ENCODE measurements around the gene ATG3.

The ATG3 gene

GRCh38 chr3:112491373-112491772 is 70.4 kb downstream of the ATG3 start:
- TF ChIP-seq EGR1 (IDR thresholded peaks at IDR 0.05) (no peak), TAF1 (IDR thresholded peaks at IDR 0.05; ENCODE audit: low read depth) (no peak), NFIC (IDR thresholded peaks at IDR 0.05) (no peak)

- TF ChIP-seq TAF1 (IDR thresholded peaks at IDR 0.05; ENCODE audit: low read depth): no peak
- TF ChIP-seq YY1 (IDR thresholded peaks at IDR 0.05; ENCODE audit: low read depth): no peak
- no peak for TF ChIP-seq NFIC (IDR thresholded peaks at IDR 0.05)
- TF ChIP-seq CEBPB (IDR thresholded peaks at IDR 0.05): no peak
- no peak for TF ChIP-seq MAX (IDR thresholded peaks at IDR 0.05)
- no peak for TF ChIP-seq EGR1 (IDR thresholded peaks at IDR 0.05)
These were observed 71.9 kb downstream of the ATG3 start for GRCh38 chr3:112489674-112490479.

- TF ChIP-seq TCF12 (IDR thresholded peaks at IDR 0.05; ENCODE audit: low read depth) (no peak), EP300 (IDR thresholded peaks at IDR 0.05; ENCODE audit: borderline replicate concordance) (no peak), REST (IDR thresholded peaks at IDR 0.05; ENCODE audit: low read depth) (no peak), CEBPB (IDR thresholded peaks at IDR 0.05) (no peak), MAX (IDR thresholded peaks at IDR 0.05) (no peak), ZBTB7A (IDR thresholded peaks at IDR 0.05; ENCODE audit: low read depth) (no peak), FOXM1 (IDR thresholded peaks at IDR 0.05; ENCODE audit: borderline replicate concordance, low read depth) (no peak), YY1 (IDR thresholded peaks at IDR 0.05; ENCODE audit: low read depth) (no peak)
These were observed 74.8 kb downstream of the ATG3 start for GRCh38 chr3:112486811-112487505.

- TF ChIP-seq EP300 (IDR thresholded peaks at IDR 0.05; ENCODE audit: borderline replicate concordance) (no peak), REST (IDR thresholded peaks at IDR 0.05; ENCODE audit: low read depth) (no peak), NFIC (IDR thresholded peaks at IDR 0.05) (no peak), EGR1 (IDR thresholded peaks at IDR 0.05) (no peak), FOXM1 (IDR thresholded peaks at IDR 0.05; ENCODE audit: borderline replicate concordance, low read depth) (no peak), CEBPB (IDR thresholded peaks at IDR 0.05) (no peak), TAF1 (IDR thresholded peaks at IDR 0.05; ENCODE audit: low read depth) (no peak), MAX (IDR thresholded peaks at IDR 0.05) (no peak), USF1 (IDR thresholded peaks at IDR 0.05) (no peak)
These were observed 77.4 kb downstream of the ATG3 start for GRCh38 chr3:112484352-112484751.

- TF ChIP-seq FOXM1 (IDR thresholded peaks at IDR 0.05; ENCODE audit: borderline replicate concordance, low read depth) (no peak), CREB1 (IDR thresholded peaks at IDR 0.05; ENCODE audit: low read depth) (no peak), TCF12 (IDR thresholded peaks at IDR 0.05; ENCODE audit: low read depth) (no peak), REST (IDR thresholded peaks at IDR 0.05; ENCODE audit: low read depth) (no peak), EGR1 (IDR thresholded peaks at IDR 0.05) (no peak), RAD21 (IDR thresholded peaks at IDR 0.05; ENCODE audit: low read depth) (no peak), YY1 (IDR thresholded peaks at IDR 0.05; ENCODE audit: low read depth) (no peak), USF1 (IDR thresholded peaks at IDR 0.05) (no peak), ZBTB7A (IDR thresholded peaks at IDR 0.05; ENCODE audit: low read depth) (no peak), TEAD4 (IDR thresholded peaks at IDR 0.05) (no peak), NFIC (IDR thresholded peaks at IDR 0.05) (no peak), EP300 (IDR thresholded peaks at IDR 0.05; ENCODE audit: borderline replicate concordance) (no peak), TAF1 (IDR thresholded peaks at IDR 0.05; ENCODE audit: low read depth) (no peak), MAX (IDR thresholded peaks at IDR 0.05) (no peak), CEBPB (IDR thresholded peaks at IDR 0.05) (no peak)
These were observed 79.1 kb downstream of the ATG3 start for GRCh38 chr3:112482675-112483074.
